Suprapubic skin (tissue), 4 donors: ENCODE results near the gene SOX6.

Experiments used
- EP300 ChIP-seq: sonication (generic); formaldehyde crosslinking; IDR thresholded peaks from one replicate; pipeline ENCODE4 v1.6.1; 2017; ENCODE audit warnings: antibody characterized with exemption
- POLR2A ChIP-seq, 2 donors: fragments of 450-650 bp; IDR thresholded peaks; one replicate each; pipeline ENCODE4 v1.6.1; 2017; ENCODE audit warnings: antibody characterized with exemption in 2 of 2, mild to moderate bottlenecking in 2 of 2, moderate library complexity in 2 of 2
- POLR2AphosphoS5 ChIP-seq, 3 donors: sonication (generic); formaldehyde crosslinking; IDR thresholded peaks; one replicate each; pipeline ENCODE4 v1.6.1; 2017; ENCODE audit warnings: antibody characterized with exemption in 3 of 3
- TF ChIP-seq, protein P1 (sequence below), 2 donors: fragments of 200-600 bp in 1 of 2; fragments of 450-650 bp in 1 of 2; sonication (generic) in 1 of 2; IDR thresholded peaks; one replicate each; pipeline ENCODE4 v1.5.1; 2016 to 2019; ENCODE audit warnings: antibody characterized with exemption in 2 of 2, mild to moderate bottlenecking in 1 of 2, moderate library complexity in 1 of 2

- TF ChIP-seq, protein P1, sequence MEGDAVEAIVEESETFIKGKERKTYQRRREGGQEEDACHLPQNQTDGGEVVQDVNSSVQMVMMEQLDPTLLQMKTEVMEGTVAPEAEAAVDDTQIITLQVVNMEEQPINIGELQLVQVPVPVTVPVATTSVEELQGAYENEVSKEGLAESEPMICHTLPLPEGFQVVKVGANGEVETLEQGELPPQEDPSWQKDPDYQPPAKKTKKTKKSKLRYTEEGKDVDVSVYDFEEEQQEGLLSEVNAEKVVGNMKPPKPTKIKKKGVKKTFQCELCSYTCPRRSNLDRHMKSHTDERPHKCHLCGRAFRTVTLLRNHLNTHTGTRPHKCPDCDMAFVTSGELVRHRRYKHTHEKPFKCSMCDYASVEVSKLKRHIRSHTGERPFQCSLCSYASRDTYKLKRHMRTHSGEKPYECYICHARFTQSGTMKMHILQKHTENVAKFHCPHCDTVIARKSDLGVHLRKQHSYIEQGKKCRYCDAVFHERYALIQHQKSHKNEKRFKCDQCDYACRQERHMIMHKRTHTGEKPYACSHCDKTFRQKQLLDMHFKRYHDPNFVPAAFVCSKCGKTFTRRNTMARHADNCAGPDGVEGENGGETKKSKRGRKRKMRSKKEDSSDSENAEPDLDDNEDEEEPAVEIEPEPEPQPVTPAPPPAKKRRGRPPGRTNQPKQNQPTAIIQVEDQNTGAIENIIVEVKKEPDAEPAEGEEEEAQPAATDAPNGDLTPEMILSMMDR (IDR thresholded peaks at IDR 0.05): no peak
- no peak for TF ChIP-seq POLR2AphosphoS5 (IDR thresholded peaks at IDR 0.05)
- no peak for TF ChIP-seq POLR2A (IDR thresholded peaks at IDR 0.05)
- TF ChIP-seq EP300: no peak
These were observed 201.5 kb downstream of the SOX6 start for GRCh38 chr11:16154715-16155396.
